GM21526 (cell line): ENCODE results near the gene XPC.
"Not testable (repeated sequence)": the region's sequence is repeated elsewhere in the genome, so short reads cannot be mapped to it uniquely, and the experiment has no call there.

ENCODE experiments used
- ATAC-seq: cut with Tn5 transposase; IDR thresholded peaks from one replicate; pipeline ENCODE4 v1.9.1; 2021; ENCODE audit warnings: moderate library complexity; ENCODE audit not compliant: unreplicated experiment, low FRiP score

The XPC gene

DNA sequence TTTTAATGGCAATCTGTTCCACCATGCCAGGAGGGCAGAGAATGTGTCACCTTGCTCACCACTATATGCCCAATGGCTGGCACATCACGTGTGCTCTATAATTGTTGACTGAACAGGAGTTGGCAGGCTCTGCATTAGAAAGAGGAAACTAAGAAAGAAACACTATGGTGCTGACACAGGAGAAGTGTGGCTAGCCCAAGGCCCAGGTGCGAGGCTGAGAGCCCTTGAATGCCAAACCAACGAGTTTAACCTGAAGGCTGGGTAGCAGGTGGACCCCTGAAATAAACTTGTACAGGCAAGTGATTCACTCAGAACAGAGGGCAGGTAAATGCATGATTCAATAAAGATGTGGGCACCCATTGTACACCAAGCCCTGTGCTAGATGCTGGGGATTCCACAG, 56.1 kb downstream of the XPC start:
- no peak for ATAC-seq

GRCh38 chr3:14121859-14122258, 56.5 kb downstream of the XPC start:
- no peak for ATAC-seq

- not testable (repeated sequence) for ATAC-seq
Observed at GRCh38 chr3:14120921-14121448, 57.4 kb downstream of the XPC start.

DNA sequence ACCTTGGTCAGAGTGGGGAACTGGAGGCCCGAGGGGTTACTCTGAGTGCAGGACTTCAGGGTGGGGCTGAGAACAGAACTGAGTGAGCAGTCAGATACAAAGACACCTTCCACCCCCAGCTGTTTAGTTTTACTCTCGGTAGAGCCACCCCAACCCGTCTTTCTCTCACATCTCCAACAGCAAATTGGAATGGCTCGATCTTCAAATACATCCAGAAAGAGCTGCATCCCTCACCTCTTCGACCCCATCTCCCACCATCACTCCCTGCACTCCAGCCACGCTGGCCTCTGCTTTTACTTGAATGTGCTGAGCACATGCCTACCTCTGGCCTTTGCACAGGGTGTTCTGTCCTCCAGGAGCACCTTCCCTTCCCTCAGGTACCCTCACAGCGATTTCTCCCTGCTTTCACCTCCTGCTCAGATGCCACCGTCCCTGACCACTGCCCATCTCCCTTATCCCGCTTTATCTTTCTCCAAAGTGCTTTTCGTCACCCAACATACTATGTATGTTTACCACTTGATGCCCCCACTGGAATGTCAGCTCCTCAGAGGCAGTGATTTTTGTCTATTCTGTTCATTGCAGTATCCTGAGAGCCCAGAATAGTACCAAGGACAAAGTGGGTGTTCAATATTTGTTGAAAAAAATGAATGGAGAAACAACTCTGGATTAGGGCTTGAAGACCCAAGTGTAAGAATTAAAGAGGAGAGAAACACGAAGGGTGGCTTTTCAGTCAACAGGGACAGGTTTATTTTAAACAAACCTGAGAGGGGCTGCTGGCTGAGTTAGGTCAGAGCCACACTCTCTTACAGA, 58.1 kb downstream of the XPC start:
- no peak for ATAC-seq

GRCh38 chr3:14119651-14120050, 58.8 kb downstream of the XPC start:
- ATAC-seq: no peak

- no peak for ATAC-seq
Observed at GRCh38 chr3:14118400-14119381, 59.7 kb downstream of the XPC start.

GRCh38 chr3:14117468-14118399, 60.7 kb downstream of the XPC start:
- ATAC-seq: no peak

DNA sequence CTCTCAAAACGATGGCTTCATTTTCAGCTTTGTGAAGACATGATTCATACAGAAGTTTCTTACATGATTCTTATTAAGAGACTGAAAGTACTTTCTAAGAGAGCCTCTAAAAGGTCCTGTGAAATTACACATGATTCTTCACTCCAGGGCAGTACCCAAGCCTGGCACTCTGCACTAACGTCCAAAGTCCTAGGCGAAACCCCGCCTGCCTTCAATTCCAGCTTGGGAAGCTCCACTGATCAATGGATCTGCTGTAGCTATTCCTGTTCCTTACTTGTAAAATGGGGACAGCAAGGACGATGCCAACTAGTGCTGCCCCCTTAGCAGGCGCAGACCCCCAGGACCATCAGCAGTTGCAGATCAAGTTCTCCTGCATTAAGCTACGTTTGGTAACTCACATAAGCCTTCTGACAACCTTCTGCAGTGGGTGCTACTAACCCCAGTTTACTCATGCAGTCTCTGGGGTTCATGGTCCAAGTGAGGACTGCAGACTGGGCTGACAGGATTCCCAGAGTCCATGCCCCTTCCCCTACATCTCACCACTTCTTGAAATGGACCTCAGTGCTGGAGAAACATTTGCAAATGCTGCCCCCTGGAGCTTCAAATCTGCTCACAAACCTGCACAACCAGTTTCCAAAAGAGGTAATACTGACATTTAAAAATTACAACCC, 64.3 kb downstream of the XPC start:
- ATAC-seq: no peak

DNA sequence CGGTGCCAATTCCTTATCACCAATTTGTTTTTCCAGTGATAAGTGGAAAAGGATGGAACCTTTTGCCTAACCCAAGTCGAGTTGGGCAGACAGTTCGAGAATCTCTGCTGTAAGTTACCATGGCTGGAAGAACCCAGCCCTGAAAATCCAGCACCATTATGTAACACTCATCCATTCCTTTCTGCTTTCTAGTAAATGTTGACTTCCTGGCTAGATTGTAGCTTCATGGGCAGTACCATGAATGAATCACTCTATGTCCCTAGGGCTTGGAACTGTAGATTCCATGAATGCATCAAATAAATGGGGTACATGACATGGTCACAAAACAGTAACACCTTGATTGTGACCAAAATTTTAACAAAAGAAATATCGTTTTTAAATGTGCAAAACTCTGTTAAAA, 67.7 kb downstream of the XPC start:
- ATAC-seq: no peak

DNA sequence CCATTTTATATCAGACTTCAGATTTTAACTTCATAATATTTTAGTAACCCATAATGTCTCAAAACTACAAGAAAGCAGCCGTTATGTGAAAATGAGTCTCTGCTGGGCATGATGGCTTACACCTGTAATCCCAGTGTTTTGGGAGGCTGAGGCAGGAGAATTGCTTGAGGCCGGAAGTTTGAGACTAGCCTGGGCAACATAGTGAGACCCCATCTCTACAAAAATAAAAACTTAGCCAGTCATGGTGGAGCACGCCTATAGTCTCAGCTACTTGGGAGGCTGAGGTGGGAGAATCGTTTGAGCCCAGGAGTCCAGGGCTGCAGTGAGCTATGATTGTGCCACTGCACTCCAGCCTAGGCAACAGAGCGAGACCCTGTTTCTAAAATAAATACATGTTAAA, 68.6 kb downstream of the XPC start:
- not testable (repeated sequence) for ATAC-seq

DNA sequence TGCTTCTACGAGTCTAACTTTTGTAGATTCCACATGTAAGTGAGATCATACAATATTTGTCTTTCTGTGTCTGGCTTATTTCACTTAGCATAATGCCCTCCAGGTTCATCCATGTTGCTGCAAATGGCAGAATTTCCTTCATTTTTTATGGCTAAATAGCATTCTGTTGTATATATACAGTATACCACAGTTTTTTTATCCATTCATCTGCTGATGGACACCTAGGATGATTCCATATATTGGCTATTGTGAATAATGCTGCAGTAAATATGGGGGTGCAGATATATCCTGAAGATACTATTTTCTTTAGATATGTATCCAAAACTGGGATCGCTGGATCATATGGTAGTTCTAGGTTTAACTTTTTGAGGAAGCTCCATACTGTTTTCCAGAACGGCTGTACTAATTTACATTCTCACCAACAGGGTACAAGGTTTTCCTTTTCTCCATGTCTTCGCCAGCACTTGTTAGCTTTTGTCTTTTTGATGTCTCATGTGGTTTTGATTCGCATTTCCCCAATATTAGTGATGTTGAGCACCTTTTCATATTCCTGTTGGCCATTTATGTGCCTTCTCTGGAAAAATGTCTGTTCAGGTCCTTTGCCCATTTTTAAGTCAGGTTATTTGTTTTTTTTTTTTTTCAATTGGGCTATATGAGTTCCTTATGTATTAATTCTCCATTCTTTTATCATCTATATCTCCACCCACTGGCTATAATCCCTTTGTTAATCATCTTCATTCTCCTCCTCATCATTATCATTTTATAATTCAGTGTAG, 80.6 kb downstream of the XPC start:
- no peak for ATAC-seq

GRCh38 chr3:14096742-14097141, 81.7 kb downstream of the XPC start:
- ATAC-seq: no peak
